A673 (cell line): ENCODE measurements around the gene CAMK1.

Source experiments
- EZH2 ChIP-seq: fragments of 200-600 bp; sonication (generic); IDR thresholded peaks from 2 replicates; pipeline ENCODE4 v1.6.1; 2017; ENCODE audit warnings: borderline replicate concordance, low read depth, mild to moderate bottlenecking, mixed read lengths, antibody characterized with exemption, low read length; ENCODE audit not compliant: poor library complexity, severe bottlenecking
- TF ChIP-seq, protein P1 (sequence below): fragments of 300-800, 200-600 bp; sonication (generic); conservative IDR thresholded peaks from 2 replicates; pipeline ENCODE4 v1.5.1; 2017; ENCODE audit warnings: low read depth, mild to moderate bottlenecking, antibody characterized with exemption, low read length, moderate library complexity, mixed read lengths

GRCh38 chr3:9818666-9819335 lies 49.1 kb upstream of the CAMK1 start:
- TF ChIP-seq, protein P1, sequence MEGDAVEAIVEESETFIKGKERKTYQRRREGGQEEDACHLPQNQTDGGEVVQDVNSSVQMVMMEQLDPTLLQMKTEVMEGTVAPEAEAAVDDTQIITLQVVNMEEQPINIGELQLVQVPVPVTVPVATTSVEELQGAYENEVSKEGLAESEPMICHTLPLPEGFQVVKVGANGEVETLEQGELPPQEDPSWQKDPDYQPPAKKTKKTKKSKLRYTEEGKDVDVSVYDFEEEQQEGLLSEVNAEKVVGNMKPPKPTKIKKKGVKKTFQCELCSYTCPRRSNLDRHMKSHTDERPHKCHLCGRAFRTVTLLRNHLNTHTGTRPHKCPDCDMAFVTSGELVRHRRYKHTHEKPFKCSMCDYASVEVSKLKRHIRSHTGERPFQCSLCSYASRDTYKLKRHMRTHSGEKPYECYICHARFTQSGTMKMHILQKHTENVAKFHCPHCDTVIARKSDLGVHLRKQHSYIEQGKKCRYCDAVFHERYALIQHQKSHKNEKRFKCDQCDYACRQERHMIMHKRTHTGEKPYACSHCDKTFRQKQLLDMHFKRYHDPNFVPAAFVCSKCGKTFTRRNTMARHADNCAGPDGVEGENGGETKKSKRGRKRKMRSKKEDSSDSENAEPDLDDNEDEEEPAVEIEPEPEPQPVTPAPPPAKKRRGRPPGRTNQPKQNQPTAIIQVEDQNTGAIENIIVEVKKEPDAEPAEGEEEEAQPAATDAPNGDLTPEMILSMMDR = no peak
- TF ChIP-seq EZH2 = no peak
